GM11168 (cell line): Measurements from ENCODE around the gene FAHD2A.
"Not testable (repeated sequence)": the region's sequence is repeated elsewhere in the genome, so short reads cannot be mapped to it uniquely, and the experiment has no call there.

ENCODE experiments used
- in situ Hi-C: fragments of 300-500 bp; cut with MboI; formaldehyde crosslinking; loops from one replicate; pipeline ENCODE4 v1.12.0; 2022; ENCODE audit warnings: low sequenced_read_pairs; ENCODE audit not compliant: unreplicated experiment

Gene FAHD2A

DNA sequence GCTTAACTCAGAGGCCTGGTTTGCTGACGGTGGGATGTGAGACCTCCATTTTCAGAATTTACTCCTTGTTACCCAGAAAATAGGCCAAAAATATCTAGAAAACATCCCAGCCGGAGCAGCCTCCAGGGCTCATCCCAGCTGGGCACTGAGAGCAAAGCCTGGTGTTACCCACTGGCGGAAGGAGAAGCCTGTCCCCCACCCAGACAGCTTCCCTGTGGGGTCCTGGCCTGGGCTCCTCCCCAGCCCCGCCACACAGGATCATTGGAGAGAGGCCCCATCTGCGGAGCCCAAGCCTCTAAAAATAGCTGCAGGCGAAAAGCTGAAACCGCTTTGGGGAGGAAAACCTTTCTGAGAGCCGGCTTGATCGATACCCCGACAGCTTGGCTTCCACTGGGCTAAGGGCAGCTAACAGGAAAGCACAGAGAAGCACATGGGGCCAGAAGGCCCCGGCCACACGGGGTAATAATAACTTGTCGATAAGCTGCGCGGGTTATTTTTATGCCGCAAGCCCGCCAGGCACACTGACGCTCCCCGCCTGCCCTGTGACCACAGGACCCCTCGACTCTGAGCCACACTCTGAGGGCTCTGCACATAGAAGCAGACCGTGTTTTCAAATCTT is 26.9 kb upstream of the FAHD2A start:
- in situ Hi-C loops, result no loop called here

DNA sequence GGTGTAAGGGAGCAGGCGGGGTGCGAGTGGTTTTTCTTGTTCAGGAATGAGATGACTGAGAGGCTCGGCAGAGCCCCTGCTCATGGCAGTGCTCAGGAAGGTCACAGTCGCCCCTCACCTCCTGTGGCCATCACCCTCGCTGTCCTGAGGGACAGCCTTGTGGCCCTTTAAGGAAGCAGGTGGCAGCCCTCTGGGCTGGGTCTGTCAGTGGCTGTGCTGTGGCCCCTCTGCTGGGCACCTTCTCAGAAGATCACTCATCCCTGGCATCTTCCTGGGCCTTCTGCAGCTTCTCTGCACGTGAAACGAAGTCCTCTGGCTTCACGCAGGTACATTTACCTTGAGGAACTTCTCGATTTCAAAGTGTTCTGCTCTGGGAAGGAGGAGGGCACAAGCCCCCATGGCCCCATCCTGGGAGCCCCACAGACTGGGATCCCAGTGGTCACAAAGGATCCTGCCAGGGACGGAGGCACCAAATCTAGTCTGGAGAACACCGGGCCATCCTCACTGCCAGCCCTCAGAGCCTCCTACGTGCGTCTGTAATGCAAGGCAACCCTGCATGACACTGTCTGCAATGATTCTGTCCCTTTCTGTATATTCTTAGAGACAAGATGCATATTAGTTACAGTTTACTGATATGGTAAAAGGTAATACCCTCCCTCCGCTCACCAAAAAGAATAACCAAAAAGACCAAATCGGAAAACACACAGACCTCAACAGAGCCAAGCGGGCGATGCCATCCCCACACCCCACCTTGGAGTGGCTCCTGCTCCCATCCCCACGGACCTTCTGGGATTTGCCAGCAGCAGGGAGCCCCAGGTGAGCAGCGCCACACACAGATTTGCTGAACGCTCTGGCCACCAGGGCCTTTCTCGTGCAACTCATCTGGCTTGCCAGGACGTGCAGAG is 25.9 kb upstream of the FAHD2A start:
- in situ Hi-C loops, result no loop called here

GRCh38 chr2:95377216-95378123 is 25.0 kb upstream of the FAHD2A start:
- in situ Hi-C loops, result no loop called here

DNA sequence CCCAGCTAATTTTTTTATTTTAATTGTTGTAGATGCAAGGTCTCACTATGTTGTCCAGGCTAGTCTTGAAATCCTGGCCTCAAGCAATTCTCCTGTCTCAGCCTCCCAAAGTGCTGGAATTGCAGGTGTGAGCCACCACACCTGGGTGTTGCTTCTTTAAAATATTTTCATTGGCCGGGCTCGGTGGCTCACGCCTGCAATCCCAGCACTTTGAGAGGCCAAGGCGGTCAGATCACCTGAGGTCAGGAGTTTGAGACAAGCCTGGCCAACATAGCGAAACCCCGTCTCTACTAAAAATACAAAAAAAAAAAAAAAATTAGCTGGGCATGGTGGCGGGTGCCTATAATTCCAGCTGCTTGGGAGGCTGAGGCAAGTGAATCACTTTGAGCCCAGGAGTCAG is 24.2 kb upstream of the FAHD2A start:
- in situ Hi-C loops, result not testable (repeated sequence)

GRCh38 chr2:95379371-95379831 is 23.1 kb upstream of the FAHD2A start:
- in situ Hi-C loops, result no loop called here

DNA sequence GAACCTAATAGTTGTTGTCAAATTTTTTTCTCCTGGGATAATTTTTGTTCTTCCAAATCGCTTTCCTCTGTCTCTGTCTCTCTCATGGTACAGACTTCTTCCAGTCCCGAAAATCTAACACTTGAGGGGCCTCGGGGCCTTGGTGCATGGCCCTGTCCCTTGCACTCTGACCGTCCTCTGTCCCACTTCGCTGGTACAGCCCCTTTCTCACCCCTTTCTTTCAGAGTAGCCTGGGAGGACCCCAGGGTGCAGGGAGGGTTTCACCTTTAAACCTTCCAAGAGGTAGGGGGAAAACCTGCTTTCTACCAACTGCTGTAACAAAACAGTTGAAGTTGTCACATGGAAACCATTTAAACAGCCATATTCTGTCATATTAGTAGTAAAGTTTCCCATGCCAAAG is 22.2 kb upstream of the FAHD2A start:
- in situ Hi-C loops, result no loop called here

- in situ Hi-C loops, result no loop called here
These were observed 21.8 kb upstream of the FAHD2A start for GRCh38 chr2:95380731-95381130.

- in situ Hi-C loops, result no loop called here
These were observed 21.0 kb upstream of the FAHD2A start for GRCh38 chr2:95381212-95382191.

GRCh38 chr2:95382192-95382591 is 20.3 kb upstream of the FAHD2A start:
- in situ Hi-C loops, result no loop called here

- in situ Hi-C loops, result no loop called here
These were observed 19.5 kb upstream of the FAHD2A start for GRCh38 chr2:95382686-95383634.

DNA sequence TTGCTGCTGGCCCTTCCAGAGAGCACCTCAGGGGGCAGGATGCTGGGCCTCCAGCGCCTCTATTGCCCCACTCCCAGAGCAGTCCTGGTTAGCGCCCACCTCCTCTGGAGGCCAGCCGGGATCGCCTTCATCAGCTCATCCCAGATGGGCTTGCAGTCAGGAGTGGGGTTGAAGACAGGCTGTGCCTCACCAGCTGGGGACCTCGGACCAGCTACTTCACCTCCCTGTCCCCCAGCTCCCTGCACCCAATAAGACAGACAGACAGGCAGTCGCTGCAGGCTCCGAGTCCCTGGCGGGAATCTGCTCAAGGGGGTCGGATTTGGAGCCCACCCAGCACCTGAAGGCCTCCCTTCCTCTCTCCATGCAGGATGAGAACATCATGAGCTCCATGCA is 18.9 kb upstream of the FAHD2A start:
- in situ Hi-C loops, result no loop called here

DNA sequence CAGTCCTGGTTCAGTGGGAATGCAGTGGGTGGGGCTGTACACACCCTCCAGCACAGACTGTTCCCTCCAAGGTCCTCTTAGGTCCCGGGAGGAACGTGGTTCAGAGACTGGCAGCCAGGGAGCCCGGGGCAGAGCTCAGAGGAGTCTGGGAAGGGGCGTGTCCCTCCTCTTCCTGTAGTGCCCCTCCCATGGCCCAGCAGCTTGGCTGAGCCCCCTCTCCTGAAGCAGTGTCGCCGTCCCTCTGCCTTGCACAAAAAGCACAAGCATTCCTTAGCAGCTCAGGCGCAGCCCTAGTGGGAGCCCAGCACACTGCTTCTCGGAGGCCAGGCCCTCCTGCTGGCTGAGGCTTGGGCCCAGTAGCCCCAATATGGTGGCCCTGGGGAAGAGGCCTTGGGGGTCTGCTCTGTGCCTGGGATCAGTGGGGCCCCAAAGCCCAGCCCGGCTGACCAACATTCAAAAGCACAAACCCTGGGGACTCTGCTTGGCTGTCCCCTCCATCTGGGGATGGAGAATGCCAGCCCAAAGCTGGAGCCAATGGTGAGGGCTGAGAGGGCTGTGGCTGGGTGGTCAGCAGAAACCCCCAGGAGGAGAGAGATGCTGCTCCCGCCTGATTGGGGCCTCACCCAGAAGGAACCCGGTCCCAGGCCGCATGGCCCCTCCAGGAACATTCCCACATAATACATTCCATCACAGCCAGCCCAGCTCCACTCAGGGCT is 17.5 kb upstream of the FAHD2A start:
- in situ Hi-C loops, result no loop called here

DNA sequence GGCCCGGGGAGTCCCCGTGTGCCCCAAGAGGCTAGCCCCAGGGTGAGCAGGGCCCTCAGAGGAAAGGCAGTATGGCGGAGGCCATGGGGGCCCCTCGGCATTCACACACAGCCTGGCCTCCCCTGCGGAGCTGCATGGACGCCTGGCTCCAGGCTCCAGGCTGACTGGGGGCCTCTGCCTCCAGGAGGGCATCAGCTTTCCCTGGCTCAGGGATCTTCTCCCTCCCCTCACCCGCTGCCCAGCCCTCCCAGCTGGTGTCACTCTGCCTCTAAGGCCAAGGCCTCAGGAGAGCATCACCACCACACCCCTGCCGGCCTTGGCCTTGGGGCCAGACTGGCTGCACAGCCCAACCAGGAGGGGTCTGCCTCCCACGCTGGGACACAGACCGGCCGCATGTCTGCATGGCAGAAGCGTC is 16.9 kb upstream of the FAHD2A start:
- in situ Hi-C loops, result no loop called here

DNA sequence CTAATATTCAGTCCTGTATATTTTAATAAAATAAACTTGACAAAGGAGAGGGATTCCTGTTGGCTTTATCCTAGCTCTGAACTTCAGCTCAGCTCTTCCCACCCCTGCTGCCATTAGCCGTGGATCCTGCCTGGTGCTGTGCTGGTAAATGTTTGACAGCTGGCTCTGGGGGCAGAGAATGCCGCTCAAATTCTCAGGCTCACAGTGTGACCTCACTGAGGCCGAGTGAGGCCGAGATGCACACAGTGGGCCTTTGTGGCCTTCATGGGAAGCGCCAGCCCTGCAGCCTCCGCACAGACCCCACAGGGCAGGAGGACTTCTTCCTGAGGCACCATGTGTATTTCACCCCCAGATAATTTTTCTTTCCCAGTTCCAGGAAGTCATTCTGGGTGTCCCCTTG is 16.5 kb upstream of the FAHD2A start:
- in situ Hi-C loops, result no loop called here

GRCh38 chr2:95387358-95387757 is 15.2 kb upstream of the FAHD2A start:
- in situ Hi-C loops, result no loop called here

- in situ Hi-C loops, result no loop called here
These were observed 14.3 kb upstream of the FAHD2A start for GRCh38 chr2:95388091-95388692.

DNA sequence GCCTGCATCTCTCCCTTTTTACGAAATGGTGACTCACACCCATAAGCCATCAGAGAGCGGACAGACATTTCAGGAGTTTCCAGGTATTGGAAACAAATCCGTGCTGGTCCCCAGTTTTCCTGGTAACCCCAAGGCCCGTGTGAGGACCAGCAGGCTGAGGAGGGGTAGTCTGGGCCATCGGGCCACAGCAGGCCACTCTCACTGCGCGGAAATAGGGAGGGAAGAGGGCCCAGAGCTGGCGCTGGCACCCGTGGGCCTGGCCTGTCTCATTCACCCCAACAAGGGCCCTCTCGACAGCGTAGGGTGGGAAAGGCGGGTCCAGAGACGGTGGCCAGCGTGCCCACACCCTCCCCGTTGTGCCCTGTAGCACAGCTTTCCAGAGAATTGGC is 13.7 kb upstream of the FAHD2A start:
- in situ Hi-C loops, result no loop called here
